Osteoblast (primary cell): Measurements from ENCODE around the gene LGALS8. TPM values are rescaled to one million over a fixed set of nuclear protein-coding genes. Genes with fewer than 3 reads are reported as not detected.

ENCODE experiments used
- DNase-seq: peaks from one replicate; pipeline ENCODE4 v3.0.0; 2011; ENCODE audit warnings: low spot score, mixed read lengths; ENCODE audit not compliant: insufficient read length; ENCODE audit errors: missing footprints
- H2AFZ ChIP-seq: 2 replicates; pipeline ENCODE4 v1.6.0; 2011; ENCODE audit warnings: mild to moderate bottlenecking, low read length
- H3K27ac ChIP-seq: 2 replicates; pipeline ENCODE4 v1.5.1; 2011; ENCODE audit warnings: mild to moderate bottlenecking, low read depth, low read length, moderate library complexity
- H3K27me3 ChIP-seq: 2 replicates; pipeline ENCODE4 v1.6.0; 2012; ENCODE audit warnings: mild to moderate bottlenecking, control low read depth, inconsistent platforms, low read length, moderate library complexity; ENCODE audit not compliant: insufficient read depth
- H3K36me3 ChIP-seq: 2 replicates; pipeline ENCODE4 v1.5.1; 2011; ENCODE audit warnings: mild to moderate bottlenecking, low read length, control low read depth, moderate library complexity; ENCODE audit not compliant: insufficient read depth
- H3K4me1 ChIP-seq: 2 replicates; pipeline ENCODE4 v1.5.1; 2011; ENCODE audit warnings: mild to moderate bottlenecking, low read length, control low read depth, moderate library complexity; ENCODE audit not compliant: insufficient read depth
- H3K4me2 ChIP-seq: 2 replicates; pipeline ENCODE4 v1.6.0; 2011; ENCODE audit warnings: mild to moderate bottlenecking, low read length; ENCODE audit not compliant: insufficient read depth
- H3K4me3 ChIP-seq: fragments of 200-600 bp; sonication (generic); 3 replicates; pipeline ENCODE4 v1.5.1; 2012; ENCODE audit warnings: mild to moderate bottlenecking, low read length, inconsistent platforms; ENCODE audit not compliant: insufficient read depth
- H3K79me2 ChIP-seq: 2 replicates; pipeline ENCODE4 v1.6.0; 2012; ENCODE audit warnings: mild to moderate bottlenecking, low read length, control low read depth, inconsistent platforms; ENCODE audit not compliant: insufficient read depth
- H3K9me3 ChIP-seq: 2 replicates; pipeline ENCODE4 v1.5.1; 2011; ENCODE audit warnings: low read depth, low read length, control low read depth
- H4K20me1 ChIP-seq: 2 replicates; pipeline ENCODE4 v1.6.0; 2012; ENCODE audit warnings: mild to moderate bottlenecking, low read length, control low read depth; ENCODE audit not compliant: insufficient read depth
- total RNA-seq: library from RNA; depleted of rRNA; stranded (reverse); fragments of >200 nt; gene quantifications from 2 replicates; pipeline ENCODE4 v1.2.3, GENCODE V29; 2012
- TF ChIP-seq, protein P1 (sequence below): IDR thresholded peaks from 2 replicates; pipeline ENCODE4 v1.5.1; 2011; ENCODE audit warnings: mild to moderate bottlenecking, low read depth, low read length, moderate library complexity; ENCODE audit errors: extremely low read depth

The LGALS8 gene
- total RNA-seq, 1 donor, result 79.6 TPM

DNA sequence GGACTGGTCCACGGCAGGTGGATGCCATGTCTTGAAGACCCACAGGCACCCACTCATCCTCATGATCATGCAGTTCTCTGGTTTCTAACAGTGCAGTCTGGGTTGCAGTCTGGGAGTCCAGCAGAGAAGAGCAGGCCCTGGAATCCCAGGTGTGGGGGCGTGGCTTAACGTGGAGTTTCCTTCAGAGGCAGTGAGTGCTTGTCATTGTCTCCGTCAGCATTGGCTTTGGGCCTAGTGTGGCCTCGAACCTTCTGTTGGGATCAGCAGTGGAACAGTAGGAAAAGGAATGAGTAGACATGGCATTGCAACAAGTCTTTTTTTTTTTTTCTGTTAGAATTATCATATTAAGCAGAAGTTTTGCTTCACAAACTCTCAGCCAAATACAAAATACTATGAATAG lies 12.8 kb downstream of the LGALS8 start:
- H3K27me3 ChIP-seq, result no peaks in the 10 kb centered on the region
- peaks cover 13% of the 10 kb centered on the region for H3K4me1 ChIP-seq
- TF ChIP-seq, protein P1, sequence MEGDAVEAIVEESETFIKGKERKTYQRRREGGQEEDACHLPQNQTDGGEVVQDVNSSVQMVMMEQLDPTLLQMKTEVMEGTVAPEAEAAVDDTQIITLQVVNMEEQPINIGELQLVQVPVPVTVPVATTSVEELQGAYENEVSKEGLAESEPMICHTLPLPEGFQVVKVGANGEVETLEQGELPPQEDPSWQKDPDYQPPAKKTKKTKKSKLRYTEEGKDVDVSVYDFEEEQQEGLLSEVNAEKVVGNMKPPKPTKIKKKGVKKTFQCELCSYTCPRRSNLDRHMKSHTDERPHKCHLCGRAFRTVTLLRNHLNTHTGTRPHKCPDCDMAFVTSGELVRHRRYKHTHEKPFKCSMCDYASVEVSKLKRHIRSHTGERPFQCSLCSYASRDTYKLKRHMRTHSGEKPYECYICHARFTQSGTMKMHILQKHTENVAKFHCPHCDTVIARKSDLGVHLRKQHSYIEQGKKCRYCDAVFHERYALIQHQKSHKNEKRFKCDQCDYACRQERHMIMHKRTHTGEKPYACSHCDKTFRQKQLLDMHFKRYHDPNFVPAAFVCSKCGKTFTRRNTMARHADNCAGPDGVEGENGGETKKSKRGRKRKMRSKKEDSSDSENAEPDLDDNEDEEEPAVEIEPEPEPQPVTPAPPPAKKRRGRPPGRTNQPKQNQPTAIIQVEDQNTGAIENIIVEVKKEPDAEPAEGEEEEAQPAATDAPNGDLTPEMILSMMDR, result no peak
- no peak overlapping the region for H3K27ac ChIP-seq
- H3K79me2 ChIP-seq, result peaks cover 29% of the 10 kb centered on the region
- no peak overlapping the region for H3K4me3 ChIP-seq
- no peak overlapping the region for H3K4me2 ChIP-seq
- H3K9me3 ChIP-seq, result no peaks in the 10 kb centered on the region
- peaks cover 18% of the 10 kb centered on the region for H4K20me1 ChIP-seq
- DNase-seq, result no peak
- no peak overlapping the region for H2AFZ ChIP-seq
- peaks cover 40% of the 10 kb centered on the region for H3K36me3 ChIP-seq

DNA sequence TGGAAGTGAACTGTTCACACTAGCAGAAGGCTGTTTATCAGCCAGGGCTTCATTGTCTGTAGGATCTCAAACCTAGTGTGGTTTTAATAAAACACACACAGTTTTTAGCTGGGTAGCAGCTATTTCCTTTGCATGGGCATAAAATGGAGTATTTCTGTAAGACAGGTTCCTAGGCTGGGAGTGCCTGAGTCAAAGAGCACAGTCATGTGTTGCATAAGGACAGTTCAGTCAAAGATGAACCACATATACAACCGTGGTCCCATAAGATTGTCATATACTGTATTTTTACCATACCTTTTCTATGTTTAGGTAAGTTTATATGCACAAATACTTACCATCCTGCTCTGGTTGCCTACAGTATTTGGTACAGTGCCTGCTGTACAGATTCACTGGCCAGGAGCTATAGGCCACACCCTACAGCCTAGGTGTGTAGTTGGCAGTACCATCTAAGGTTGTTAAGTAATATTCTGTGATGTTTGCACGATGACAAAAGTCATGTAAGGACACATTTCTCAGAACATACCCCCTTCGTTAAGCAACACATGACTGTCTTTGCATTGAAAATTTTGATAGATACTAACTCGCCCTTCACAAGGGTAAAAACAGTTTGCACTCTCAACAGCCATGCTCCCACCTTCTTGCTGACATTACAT lies 17.2 kb downstream of the LGALS8 start:
- no peak for DNase-seq
- peaks cover 11% of the 10 kb centered on the region for H3K79me2 ChIP-seq
- peaks cover 8% of the 10 kb centered on the region for H4K20me1 ChIP-seq
- H3K36me3 ChIP-seq, result peaks cover 77% of the 10 kb centered on the region
- H3K4me1 ChIP-seq, result no peaks in the 10 kb centered on the region
- no peaks in the 10 kb centered on the region for H3K27me3 ChIP-seq
- no peak overlapping the region for H3K4me2 ChIP-seq
- H3K27ac ChIP-seq, result no peak overlapping the region
- no peaks in the 10 kb centered on the region for H3K9me3 ChIP-seq
- no peak overlapping the region for H3K4me3 ChIP-seq
- no peak overlapping the region for H2AFZ ChIP-seq
- TF ChIP-seq, protein P1, result no peak

DNA sequence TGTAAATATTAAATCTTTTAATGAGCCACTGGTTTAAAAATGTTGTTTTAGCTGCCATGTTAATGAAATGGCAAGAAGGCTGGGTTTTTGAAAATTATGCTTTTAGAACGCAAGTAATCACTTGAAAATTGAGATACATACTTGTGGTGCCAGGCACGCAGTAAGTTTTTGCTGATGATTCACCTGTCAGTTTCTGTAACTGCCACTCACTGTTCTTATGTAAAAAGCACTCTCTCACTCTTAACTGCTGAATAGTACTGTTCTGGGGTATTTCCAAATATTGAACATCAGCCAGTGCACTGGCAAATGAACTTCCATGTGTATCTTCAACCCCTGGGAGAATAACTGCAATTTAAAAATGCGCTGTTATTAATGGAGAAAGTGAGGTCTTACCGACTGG lies 17.9 kb downstream of the LGALS8 start:
- Histone ChIP-seq H3K79me2 (peaks cover 3% of the 10 kb centered on the region), H4K20me1 (peaks cover 3% of the 10 kb centered on the region), H3K36me3 (peaks cover 83% of the 10 kb centered on the region), H3K27ac (no peak overlapping the region), H3K27me3 (no peaks in the 10 kb centered on the region), H2AFZ (no peak overlapping the region), H3K4me1 (no peaks in the 10 kb centered on the region), H3K4me3 (no peak overlapping the region), H3K4me2 (no peak overlapping the region), H3K9me3 (no peaks in the 10 kb centered on the region)
- TF ChIP-seq, protein P1, result no peak
- DNase-seq, result peak; percentile 17

DNA sequence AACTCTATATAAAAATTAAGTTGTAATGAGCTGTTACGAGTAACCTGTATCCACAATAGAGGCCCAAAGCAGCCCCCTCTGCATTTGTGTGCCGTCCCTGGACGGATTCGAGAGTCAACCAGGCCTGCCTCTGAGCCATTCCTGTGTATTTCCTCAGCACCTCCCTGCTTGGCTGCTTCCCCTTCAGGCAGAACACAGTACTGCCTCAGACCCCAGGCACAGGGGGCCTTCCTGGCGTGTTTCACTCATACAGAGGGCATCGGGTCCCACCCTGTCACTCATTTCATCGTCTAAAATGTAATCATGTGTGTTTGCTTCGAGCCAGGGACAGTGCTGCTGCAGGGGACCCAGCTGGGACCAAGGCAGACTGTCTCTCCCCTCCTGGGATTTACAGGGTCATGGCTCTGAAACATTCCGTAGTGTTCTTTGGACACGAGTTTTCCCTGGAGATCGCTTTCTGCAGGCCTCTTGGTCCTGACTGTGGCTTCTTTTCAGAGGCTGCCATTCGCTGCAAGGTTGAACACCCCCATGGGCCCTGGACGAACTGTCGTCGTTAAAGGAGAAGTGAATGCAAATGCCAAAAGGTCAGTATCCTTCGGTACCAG lies 19.4 kb downstream of the LGALS8 start:
- Histone ChIP-seq H3K27me3 (no peaks in the 10 kb centered on the region), H3K36me3 (peaks cover 80% of the 10 kb centered on the region)
- DNase-seq, result no peak

More for the DNA sequence above, 19.4 kb downstream of the LGALS8 start:
- Histone ChIP-seq H3K4me3 (no peak overlapping the region), H3K9me3 (no peaks in the 10 kb centered on the region), H2AFZ (no peak overlapping the region), H3K4me2 (no peak overlapping the region), H3K27ac (no peak overlapping the region), H3K79me2 (no peaks in the 10 kb centered on the region), H4K20me1 (no peaks in the 10 kb centered on the region), H3K4me1 (no peaks in the 10 kb centered on the region)
- TF ChIP-seq, protein P1, result peak; percentile 19
